IMR-90 (cell line): ENCODE data around the gene ATP6V1E1. TPM values are rescaled to one million over a fixed set of nuclear protein-coding genes. Genes with fewer than 3 reads are reported as not detected.
"Not testable (repeated sequence)": the region's sequence is repeated elsewhere in the genome, so short reads cannot be mapped to it uniquely, and the experiment has no call there.

Source experiments
- ATAC-seq: fragments of 200-7000 bp; cut with Tn5 transposase; 2 replicates; pipeline ENCODE4 v1.9.1; 2020; ENCODE audit warnings: low read depth, mild to moderate bottlenecking, moderate library complexity
- BruUV-seq: library from RNA; stranded (reverse); fragments of 400-500 nt; replicated peaks from 2 replicates; lab custom pipeline; 2021; lab: Mats Ljungman, UMichigan
- CTCF ChIA-PET: fragments of 300-600 bp; formaldehyde crosslinking; extraction: SDS; loops from one replicate; lab custom pipeline; 2021; ENCODE audit warnings: antibody characterized with exemption; lab: Yijun Ruan, JAX
- POLR2A ChIA-PET: fragments of 300-600 bp; sonication (Branson Sonifier 250); formaldehyde crosslinking; loops from one replicate; lab custom pipeline; 2022; ENCODE audit warnings: antibody characterized with exemption; ENCODE audit not compliant: unreplicated experiment; lab: Charles Lee
- DNase-seq: peaks from one replicate; pipeline ENCODE4 v3.0.0; 2013
- H2AFZ ChIP-seq: replicated peaks from 2 replicates; pipeline ENCODE3; 2013; ENCODE audit warnings: low read length, mild to moderate bottlenecking; ENCODE audit not compliant: poor library complexity
- H2AK5ac ChIP-seq: 2 replicates; pipeline ENCODE4 v1.6.1; 2013; ENCODE audit warnings: low read depth, low read length, inconsistent platforms
- H2AK9ac ChIP-seq: replicated peaks from 2 replicates; pipeline ENCODE3; 2013; ENCODE audit warnings: mild to moderate bottlenecking, low read depth, low read length, moderate library complexity; ENCODE audit not compliant: poor library complexity
- H2BK120ac ChIP-seq: 2 replicates; pipeline ENCODE4 v1.6.1; 2013; ENCODE audit warnings: low read depth, low read length, inconsistent platforms
- H2BK15ac ChIP-seq: 3 replicates; pipeline ENCODE4 v1.6.1; 2013; ENCODE audit warnings: low read depth, low read length, inconsistent platforms
- H2BK20ac ChIP-seq: 2 replicates; pipeline ENCODE4 v1.6.1; 2013; ENCODE audit warnings: low read depth, mild to moderate bottlenecking, inconsistent platforms, low read length, moderate library complexity
- H2BK5ac ChIP-seq: 2 replicates; pipeline ENCODE4 v1.6.1; 2013; ENCODE audit warnings: mild to moderate bottlenecking, low read depth, low read length, inconsistent platforms; ENCODE audit not compliant: poor library complexity, severe bottlenecking
- H3K14ac ChIP-seq: replicated peaks from 2 replicates; pipeline ENCODE4 v1.6.1; 2013; ENCODE audit warnings: low read depth, low read length, inconsistent platforms
- H3K18ac ChIP-seq: 2 replicates; pipeline ENCODE4 v1.6.1; 2013; ENCODE audit warnings: low read depth, low read length, control low read depth
- H3K23ac ChIP-seq: 2 replicates; pipeline ENCODE4 v1.6.1; 2013; ENCODE audit warnings: low read depth, low read length, inconsistent platforms
- H3K27ac ChIP-seq: 2 replicates; pipeline ENCODE4 v1.5.1; 2013; ENCODE audit warnings: mild to moderate bottlenecking, control low read depth, low read length; ENCODE audit not compliant: insufficient read depth
- H3K27me3 ChIP-seq: 2 replicates; pipeline ENCODE4 v1.6.1; 2013; ENCODE audit warnings: low read length; ENCODE audit not compliant: control insufficient read depth, insufficient read depth
- H3K36me3 ChIP-seq: 2 replicates; pipeline ENCODE4 v1.6.1; 2013; ENCODE audit warnings: low read length, mixed read lengths; ENCODE audit not compliant: control insufficient read depth, insufficient read depth
- H3K4ac ChIP-seq: 2 replicates; pipeline ENCODE4 v1.6.1; 2013; ENCODE audit warnings: low read depth, low read length, inconsistent platforms
- H3K4me1 ChIP-seq: 2 replicates; pipeline ENCODE4 v1.6.1; 2013; ENCODE audit warnings: low read length, mixed read lengths; ENCODE audit not compliant: control insufficient read depth, insufficient read depth
- H3K4me2 ChIP-seq: 2 replicates; pipeline ENCODE4 v1.6.1; 2013; ENCODE audit warnings: low read depth, mild to moderate bottlenecking, control low read depth, low read length, moderate library complexity
- H3K4me3 ChIP-seq: 2 replicates; pipeline ENCODE4 v1.5.1; 2013; ENCODE audit warnings: low read depth, mild to moderate bottlenecking, control low read depth, low read length, moderate library complexity; ENCODE audit not compliant: insufficient read depth
- H3K56ac ChIP-seq: 2 replicates; pipeline ENCODE4 v1.6.1; 2013; ENCODE audit warnings: low read length, inconsistent platforms; ENCODE audit not compliant: insufficient read depth; ENCODE audit errors: extremely low read depth
- H3K79me1 ChIP-seq, 2 experiments: 2 replicates each; pipeline ENCODE4 v1.6.1; 2013; ENCODE audit warnings: low read length in 2 of 2, inconsistent platforms in 1 of 2, low read depth in 1 of 2
- H3K9ac ChIP-seq: 2 replicates; pipeline ENCODE4 v1.6.1; 2013; ENCODE audit warnings: low read depth, low read length, control low read depth
- H3K9me1 ChIP-seq: 2 replicates; pipeline ENCODE4 v1.6.1; 2013; ENCODE audit warnings: low read length, inconsistent platforms; ENCODE audit not compliant: insufficient read depth
- H3K9me3 ChIP-seq: 2 replicates; pipeline ENCODE4 v1.6.1; 2013; ENCODE audit warnings: low read length; ENCODE audit not compliant: control insufficient read depth, insufficient read depth
- H4K20me1 ChIP-seq: 2 replicates; pipeline ENCODE4 v1.6.1; 2013; ENCODE audit warnings: low read length, inconsistent platforms; ENCODE audit not compliant: insufficient read depth
- H4K5ac ChIP-seq: 2 replicates; pipeline ENCODE4 v1.6.1; 2013; ENCODE audit warnings: mild to moderate bottlenecking, low read depth, low read length, control low read depth
- H4K8ac ChIP-seq, 2 experiments: 2 replicates each; pipeline ENCODE4 v1.6.1; 2013; ENCODE audit warnings: low read depth in 2 of 2, low read length in 2 of 2, control low read depth in 1 of 2, inconsistent platforms in 1 of 2
- H4K91ac ChIP-seq: 2 replicates; pipeline ENCODE4 v1.6.1; 2013; ENCODE audit warnings: low read depth, low read length, inconsistent platforms; ENCODE audit not compliant: insufficient read depth
- WGBS, 2 experiments: methylation state at CpG; one replicate each; pipeline versions ENCODE4 v1.1.5 to v1.1.7; 2013; ENCODE audit warnings: missing lambda C conversion rate in 2 of 2; ENCODE audit not compliant: insufficient read length in 1 of 2; ENCODE audit errors: extremely low coverage in 2 of 2; 5-methylcytosine and 5-hydroxymethylcytosine counted together
- dilution Hi-C: fragments of 300-500 bp; cut with HindIII; formaldehyde crosslinking; loops from one replicate; pipeline ENCODE4 v1.14.3; 2018; ENCODE audit warnings: low sequenced_read_pairs; ENCODE audit not compliant: unreplicated experiment
- in situ Hi-C: fragments of 300-500 bp; cut with MboI; formaldehyde crosslinking; loops from 3 replicates; pipeline ENCODE4 v1.14.3; 2019; ENCODE audit warnings: low sequenced_read_pairs, inconsistent platforms, mixed read lengths
- intact Hi-C: fragments of 100-400 bp; cut with micrococcal nuclease; formaldehyde crosslinking; loops from 2 replicates; pipeline ENCODE4 v1.10.0; 2022
- polyA plus RNA-seq, 3 experiments: library from polyadenylated mRNA; depleted of rRNA; stranded (reverse); fragments of >200 nt; gene quantifications; 2 replicates each; pipeline ENCODE4 v1.2.3, GENCODE V29; 2012; ENCODE audit warnings: low replicate concordance in 1 of 3
- total RNA-seq: library from RNA; depleted of rRNA; stranded (reverse); fragments of >200 nt; gene quantifications from 2 replicates; pipeline ENCODE4 v1.2.3, GENCODE V29; 2012

Gene ATP6V1E1
- total and polyA plus RNA-seq, 2 of the 4 experiments (the other 2 are of a cell fraction), result 144 to 148 TPM

GRCh38 chr22:17566016-17566687 lies 62.4 kb downstream of the ATP6V1E1 start:
- H3K4ac ChIP-seq, H3K14ac ChIP-seq, dilution Hi-C loops, DNase-seq, H4K8ac ChIP-seq, BruUV-seq, H4K5ac ChIP-seq, H4K20me1 ChIP-seq, H3K4me2 ChIP-seq, H2AK5ac ChIP-seq, H4K91ac ChIP-seq, H3K56ac ChIP-seq, H3K9ac ChIP-seq, H3K18ac ChIP-seq, H3K4me3 ChIP-seq, H2BK15ac ChIP-seq, H2AFZ ChIP-seq, ATAC-seq, H2AK9ac ChIP-seq, H3K9me3 ChIP-seq, H2BK5ac ChIP-seq, H3K36me3 ChIP-seq, H3K9me1 ChIP-seq, H3K79me1 ChIP-seq, H2BK20ac ChIP-seq, H3K27ac ChIP-seq, H3K23ac ChIP-seq, H2BK120ac ChIP-seq, POLR2A ChIA-PET, H3K4me1 ChIP-seq, H3K27me3 ChIP-seq: not testable (repeated sequence)
- intact Hi-C loops (loop anchor here (10.0 kb wide), 1 partner anchor 61 kb away; no protein-coding TSS in a partner anchor), in situ Hi-C loops (loop anchor here (10.0 to 25.0 kb wide), 2 partner anchors 159 to 496 kb away; no protein-coding TSS in a partner anchor)
- CTCF ChIA-PET, result interaction anchor here (0.8 kb wide), 1 partner anchor 508 kb away, joined by 3 read pairs; no protein-coding TSS in a partner anchor
- 76% methylated on average over 6 of the region's 19 CpGs; no CpG with 5 or more reads in 1 of the 2 experiments for WGBS, 2 experiments
